Liver (tissue), 3 donors: ENCODE data around the gene ARHGAP6.

Source experiments
- CTCF ChIP-seq: fragments of 150-350 bp; IDR thresholded peaks from 2 replicates; pipeline ENCODE4 v1.5.1; 2017; ENCODE audit warnings: improper control_type of control experiment, low read depth, low read length; ENCODE audit not compliant: missing input control
- GABPA ChIP-seq, 2 donors: IDR thresholded peaks in 1 of 2; conservative IDR thresholded peaks in 1 of 2; 2 replicates each; pipeline ENCODE4 v1.6.1; 2016; ENCODE audit warnings: antibody characterized with exemption in 2 of 2, mild to moderate bottlenecking in 1 of 2, moderate library complexity in 1 of 2
- TF ChIP-seq, protein P1 (sequence below): IDR thresholded peaks from 2 replicates; pipeline ENCODE4 v1.6.1; 2016; ENCODE audit warnings: antibody characterized with exemption
- donor health status: healthy.
- donor health status: healthy.

GRCh38 chrX:11386001-11386523, 279.7 kb downstream of the ARHGAP6 start:
- TF ChIP-seq CTCF (no peak), GABPA (IDR thresholded peaks at IDR 0.05 in 1 of 2, conservative IDR thresholded peaks at IDR 0.05 in 1 of 2) (no peak)
- TF ChIP-seq, protein P1, sequence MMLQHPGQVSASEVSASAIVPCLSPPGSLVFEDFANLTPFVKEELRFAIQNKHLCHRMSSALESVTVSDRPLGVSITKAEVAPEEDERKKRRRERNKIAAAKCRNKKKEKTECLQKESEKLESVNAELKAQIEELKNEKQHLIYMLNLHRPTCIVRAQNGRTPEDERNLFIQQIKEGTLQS, result no peak
